Esophagus (tissue), 2 donors: ENCODE measurements around the gene TET1. TPM values are rescaled to one million over a fixed set of nuclear protein-coding genes. Genes with fewer than 3 reads are reported as not detected.
"Not testable (repeated sequence)": the region's sequence is repeated elsewhere in the genome, so short reads cannot be mapped to it uniquely, and the experiment has no call there.

Source experiments
- H3K27ac ChIP-seq, 2 donors: one replicate each; pipeline ENCODE4 v1.5.1; 2013; ENCODE audit warnings: low read depth in 2 of 2, mild to moderate bottlenecking in 2 of 2, inconsistent platforms in 1 of 2, low read length in 1 of 2, moderate library complexity in 1 of 2
- H3K27me3 ChIP-seq, 2 donors: one replicate each; pipeline ENCODE4 v1.6.1; 2013; ENCODE audit warnings: low read length in 2 of 2, control low read depth in 1 of 2, mild to moderate bottlenecking in 1 of 2; ENCODE audit not compliant: insufficient read depth in 2 of 2, control insufficient read depth in 1 of 2
- H3K36me3 ChIP-seq, 2 donors: one replicate each; pipeline ENCODE4 v1.6.1; 2013; ENCODE audit warnings: low read length in 1 of 2; ENCODE audit not compliant: control insufficient read depth in 2 of 2, insufficient read depth in 2 of 2
- H3K4me1 ChIP-seq, 2 donors: one replicate each; pipeline ENCODE4 v1.6.1; 2013; ENCODE audit warnings: low read length in 1 of 2; ENCODE audit not compliant: control insufficient read depth in 2 of 2, insufficient read depth in 2 of 2
- H3K4me3 ChIP-seq, 2 donors: one replicate each; pipeline ENCODE4 v1.5.1; 2013; ENCODE audit warnings: low read length in 2 of 2, mild to moderate bottlenecking in 2 of 2, low read depth in 1 of 2, moderate library complexity in 1 of 2
- H3K9me3 ChIP-seq, 2 donors: one replicate each; pipeline ENCODE4 v1.6.1; 2013; ENCODE audit warnings: mild to moderate bottlenecking in 2 of 2, low read depth in 1 of 2, low read length in 1 of 2, moderate library complexity in 1 of 2; ENCODE audit not compliant: control insufficient read depth in 2 of 2, insufficient read depth in 1 of 2
- whole genome bisulfite sequencing, 2 donors: extraction: QIAGEN DNeasy Blood & Tissue Kit; methylation state at CpG; one replicate each; pipeline ENCODE4 v1.1.7; 2013; 5-methylcytosine and 5-hydroxymethylcytosine counted together
- polyA plus RNA-seq, 2 donors: library from polyadenylated mRNA; stranded (reverse); fragments of 200-250 nt; gene quantifications; one replicate each; pipeline ENCODE4 v1.2.3, GENCODE V29; 2013
- donor health status: healthy with polysubstance abuse.
- donor health status: Bipolar disorder and iron deficiency.

Gene TET1
- polyA plus RNA-seq, 2 donors = 0.05 to 0.16 TPM

DNA sequence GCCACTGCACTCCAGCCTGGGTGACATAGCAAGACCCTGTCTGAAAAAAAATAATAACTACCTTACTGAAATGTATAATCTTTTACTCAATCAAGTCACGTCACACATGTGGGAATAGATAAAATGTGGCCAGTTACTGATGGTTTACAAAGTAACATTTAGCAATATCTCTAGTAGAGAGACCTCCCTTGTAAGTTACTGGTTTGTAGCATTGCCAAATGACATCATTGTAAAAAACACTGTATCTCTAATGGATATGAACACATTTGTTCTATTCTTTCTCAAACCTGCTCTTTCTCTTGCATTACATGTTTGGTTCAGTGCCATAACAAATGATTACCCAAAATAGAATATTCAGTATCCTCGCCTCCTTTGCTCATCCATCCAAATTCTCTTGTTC lies 18.8 kb downstream of the TET1 start:
- H3K36me3 ChIP-seq = no peaks in the 10 kb centered on the region
- WGBS, 2 donors = 67 to 74% methylated on average over 2 of the region's 2 CpGs
- H3K4me3 ChIP-seq = no peak overlapping the region
- no peaks in the 10 kb centered on the region for H3K9me3 ChIP-seq
- no peaks in the 10 kb centered on the region for H3K4me1 ChIP-seq
- no peaks in the 10 kb centered on the region for H3K27me3 ChIP-seq
- H3K27ac ChIP-seq = no peak overlapping the region

DNA sequence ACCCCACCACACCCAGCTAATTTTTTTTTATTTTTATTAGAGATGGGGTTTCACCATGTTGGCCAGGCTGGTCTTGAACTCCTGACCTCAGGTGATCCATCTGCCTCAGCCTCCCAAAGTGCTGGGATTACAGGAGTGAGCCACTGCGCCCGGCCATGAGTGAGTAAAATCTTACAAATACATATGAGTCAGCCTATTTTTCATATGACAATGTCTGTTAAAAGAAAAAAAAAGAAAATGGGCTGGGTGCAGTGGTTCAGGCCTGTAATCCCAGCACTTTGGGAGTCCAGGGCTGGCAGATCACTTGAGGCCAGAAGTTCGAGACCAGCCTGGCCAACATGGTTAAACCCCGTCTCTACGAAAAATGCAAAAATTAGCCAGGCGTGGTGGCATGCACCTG lies 24.1 kb downstream of the TET1 start:
- H3K9me3 ChIP-seq, H3K36me3 ChIP-seq, H3K4me3 ChIP-seq, H3K27me3 ChIP-seq, H3K27ac ChIP-seq, H3K4me1 ChIP-seq: not testable (repeated sequence)
- 89 to 92% methylated on average over 6 of the region's 6 CpGs for WGBS, 2 donors

DNA sequence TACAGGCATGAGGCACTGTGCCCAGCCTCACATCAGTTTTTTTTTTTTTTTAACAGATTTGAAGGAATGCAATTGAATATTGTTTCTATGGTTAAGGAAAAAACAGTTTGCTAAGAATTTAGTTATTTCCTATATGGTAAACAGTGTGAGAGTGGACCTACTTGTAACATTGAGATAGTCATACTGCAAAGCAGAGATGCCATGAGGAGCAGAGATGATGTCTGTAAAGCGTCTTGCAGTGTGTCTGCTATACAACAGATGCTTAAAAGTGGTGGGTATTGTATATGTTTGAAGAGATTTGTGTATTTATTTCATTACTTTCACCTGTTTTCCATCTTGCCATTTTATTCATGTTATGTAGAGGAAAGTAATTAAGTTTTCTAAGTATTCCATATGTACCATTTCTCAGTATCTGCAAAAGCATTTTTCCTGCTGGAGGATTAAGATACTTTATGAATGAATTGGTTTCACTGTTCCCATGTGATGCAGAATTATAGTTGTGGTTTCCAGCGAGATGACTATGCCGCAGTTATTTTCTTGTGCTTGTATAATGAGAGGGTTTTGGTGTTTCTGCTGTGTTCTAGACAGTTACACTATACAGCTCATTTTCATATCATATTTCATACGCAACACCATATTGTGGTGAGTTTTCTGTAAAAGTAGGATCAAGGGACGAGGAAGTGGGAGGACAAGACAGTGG lies 26.6 kb downstream of the TET1 start:
- no peaks in the 10 kb centered on the region for H3K4me1 ChIP-seq
- no peak overlapping the region for H3K4me3 ChIP-seq
- H3K27ac ChIP-seq = no peak overlapping the region
- 88 to 90% methylated on average over 5 of the region's 5 CpGs for WGBS, 2 donors
- no peaks in the 10 kb centered on the region for H3K9me3 ChIP-seq
- no peaks in the 10 kb centered on the region for H3K27me3 ChIP-seq
- no peaks in the 10 kb centered on the region for H3K36me3 ChIP-seq

DNA sequence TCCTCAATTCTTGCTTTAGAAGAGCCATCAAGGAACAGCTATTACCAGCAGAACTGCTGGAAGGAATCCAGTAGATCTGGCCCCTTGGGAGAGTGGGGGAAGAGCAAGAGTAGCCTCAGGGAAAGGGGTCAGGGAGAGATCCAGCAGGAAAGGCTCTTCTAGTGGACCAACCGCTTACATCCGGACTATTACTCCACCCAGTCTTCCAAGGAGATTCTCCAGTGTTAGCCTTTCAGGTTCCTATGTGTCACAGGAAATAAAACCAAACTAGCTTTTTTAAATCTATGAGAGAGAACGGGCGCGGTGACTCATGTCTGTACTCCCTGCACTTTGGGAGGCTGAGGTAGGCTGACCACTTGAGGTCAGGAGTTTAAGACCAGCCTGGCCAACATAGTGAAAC lies 34.3 kb downstream of the TET1 start:
- Histone ChIP-seq H3K4me1 (peaks cover 3 to 5% of the 10 kb centered on the region in 2 donors), H3K9me3 (no peaks in the 10 kb centered on the region), H3K36me3 (no peaks in the 10 kb centered on the region), H3K27ac (no peak overlapping the region), H3K27me3 (no peaks in the 10 kb centered on the region), H3K4me3 (no peak overlapping the region)
- WGBS, 2 donors = 74 to 77% methylated on average over 5 of the region's 5 CpGs

DNA sequence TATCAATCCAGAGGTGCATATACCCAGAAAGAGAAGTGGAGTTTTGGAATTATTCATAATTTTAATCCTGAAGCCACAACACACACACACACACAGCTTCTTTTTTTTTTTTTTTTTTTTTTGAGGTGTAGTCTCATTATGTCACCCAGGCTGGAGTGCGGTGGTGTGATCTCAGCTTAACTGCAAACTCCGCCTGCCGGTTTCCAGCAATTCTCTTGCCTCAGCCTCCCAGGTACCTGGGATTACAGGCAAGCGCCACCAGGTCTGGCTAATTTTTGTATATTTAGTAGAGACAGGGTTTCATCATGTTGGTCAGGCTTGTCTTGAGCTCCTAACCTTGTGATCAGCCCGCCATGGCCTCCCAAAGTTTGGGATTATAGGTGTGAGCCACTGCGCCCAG lies 35.4 kb downstream of the TET1 start:
- H3K4me3 ChIP-seq = no peak overlapping the region
- no peaks in the 10 kb centered on the region for H3K36me3 ChIP-seq
- no peaks in the 10 kb centered on the region for H3K27me3 ChIP-seq
- 95 to 98% methylated on average over 6 of the region's 6 CpGs for WGBS, 2 donors
- H3K4me1 ChIP-seq = peaks cover 5 to 6% of the 10 kb centered on the region in 2 donors
- H3K27ac ChIP-seq = no peak overlapping the region
- no peaks in the 10 kb centered on the region for H3K9me3 ChIP-seq

DNA sequence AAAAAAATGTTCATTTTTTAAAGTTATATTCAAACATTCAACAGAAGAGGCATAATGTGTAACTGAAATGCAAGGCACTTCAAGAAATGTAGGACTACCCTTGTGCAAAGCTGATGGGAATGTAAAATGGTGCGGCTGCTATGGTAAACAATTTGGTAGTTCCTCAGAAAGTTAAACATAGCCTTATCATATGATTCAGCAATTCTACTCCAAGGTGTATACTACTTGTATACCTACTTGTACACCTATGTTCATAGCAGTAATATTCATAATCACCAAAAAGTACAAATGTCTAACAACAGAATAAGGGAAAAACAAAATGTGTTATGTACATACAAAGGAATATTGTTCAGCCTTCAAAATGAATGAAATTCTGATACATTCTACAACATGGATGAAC lies 37.3 kb downstream of the TET1 start:
- Histone ChIP-seq H3K27me3 (no peaks in the 10 kb centered on the region), H3K4me1 (peaks cover 5 to 6% of the 10 kb centered on the region in 2 donors), H3K27ac (no peak overlapping the region), H3K36me3 (no peaks in the 10 kb centered on the region), H3K4me3 (no peak overlapping the region), H3K9me3 (no peaks in the 10 kb centered on the region)
- WGBS, 2 donors = 93 to 94% methylated on average over 1 of the region's 1 CpG

DNA sequence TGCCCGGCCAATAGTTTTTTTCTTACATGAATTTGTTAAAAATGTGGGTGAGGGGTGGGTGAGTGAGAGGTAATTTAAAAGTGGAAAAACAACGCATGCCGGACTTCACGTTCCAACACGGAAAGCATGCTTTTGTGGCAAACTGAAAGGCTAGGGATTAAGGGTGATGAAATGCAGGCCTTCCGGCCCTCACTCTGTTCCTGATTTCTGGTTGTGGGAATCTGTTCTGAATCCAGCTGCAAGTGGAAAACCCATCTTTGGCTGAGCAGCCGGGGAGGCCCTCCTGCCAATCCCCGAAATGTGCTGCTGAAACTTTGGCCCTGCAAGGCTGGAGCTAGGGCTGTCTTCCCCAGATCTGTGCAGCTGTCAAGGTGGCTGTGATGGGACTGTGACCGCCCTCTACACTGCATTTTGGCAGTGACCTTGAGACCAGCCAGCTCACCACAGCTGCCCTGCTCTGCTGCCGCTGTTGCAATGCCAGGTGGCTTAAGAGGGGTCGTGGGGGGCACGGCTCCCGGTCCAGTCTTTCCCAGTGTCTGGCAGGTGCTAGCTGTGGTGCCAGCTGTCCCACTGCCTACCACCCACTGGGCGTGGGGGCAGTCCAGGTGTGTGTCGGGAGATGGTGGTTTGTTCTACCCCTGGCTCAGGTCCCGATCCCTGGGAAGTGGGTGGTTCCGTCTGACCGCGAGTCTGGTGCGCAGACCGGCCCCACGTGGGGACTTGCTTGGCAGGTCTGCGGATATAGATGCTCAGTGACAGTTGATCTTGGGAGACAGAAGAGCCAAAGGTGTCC lies 39.0 kb downstream of the TET1 start:
- Histone ChIP-seq H3K27me3 (no peaks in the 10 kb centered on the region), H3K4me3 (peak overlapping the region in 1 of 2 donors; percentile 65), H3K9me3 (no peaks in the 10 kb centered on the region), H3K27ac (peak overlapping the region; percentile 50 to 54), H3K36me3 (no peaks in the 10 kb centered on the region), H3K4me1 (peaks cover 5 to 6% of the 10 kb centered on the region in 2 donors)
- 30 to 33% methylated on average over 23 of the region's 23 CpGs for WGBS, 2 donors

DNA sequence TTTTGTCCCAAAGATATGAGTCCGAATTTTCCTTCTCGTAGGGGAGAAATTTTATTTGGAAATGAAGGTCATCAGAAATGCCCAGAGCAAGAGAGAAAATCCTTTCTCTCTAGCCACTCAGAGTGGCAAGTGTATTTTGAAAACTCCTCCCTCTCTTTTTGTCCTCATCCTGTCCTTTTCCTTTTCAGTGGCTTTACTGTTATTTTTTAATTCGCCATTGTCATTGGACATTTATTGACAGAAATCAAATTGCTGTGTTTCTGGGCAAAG lies 39.6 kb downstream of the TET1 start:
- peak overlapping the region; percentile 50 to 67 for H3K27ac ChIP-seq
- H3K4me3 ChIP-seq = peak overlapping the region; percentile 42 to 65
- peaks cover 5 to 6% of the 10 kb centered on the region in 2 donors for H3K4me1 ChIP-seq
- H3K27me3 ChIP-seq = no peaks in the 10 kb centered on the region
- no peaks in the 10 kb centered on the region for H3K9me3 ChIP-seq
- H3K36me3 ChIP-seq = no peaks in the 10 kb centered on the region
- WGBS, 2 donors = 20 to 31% methylated on average over 3 of the region's 3 CpGs

DNA sequence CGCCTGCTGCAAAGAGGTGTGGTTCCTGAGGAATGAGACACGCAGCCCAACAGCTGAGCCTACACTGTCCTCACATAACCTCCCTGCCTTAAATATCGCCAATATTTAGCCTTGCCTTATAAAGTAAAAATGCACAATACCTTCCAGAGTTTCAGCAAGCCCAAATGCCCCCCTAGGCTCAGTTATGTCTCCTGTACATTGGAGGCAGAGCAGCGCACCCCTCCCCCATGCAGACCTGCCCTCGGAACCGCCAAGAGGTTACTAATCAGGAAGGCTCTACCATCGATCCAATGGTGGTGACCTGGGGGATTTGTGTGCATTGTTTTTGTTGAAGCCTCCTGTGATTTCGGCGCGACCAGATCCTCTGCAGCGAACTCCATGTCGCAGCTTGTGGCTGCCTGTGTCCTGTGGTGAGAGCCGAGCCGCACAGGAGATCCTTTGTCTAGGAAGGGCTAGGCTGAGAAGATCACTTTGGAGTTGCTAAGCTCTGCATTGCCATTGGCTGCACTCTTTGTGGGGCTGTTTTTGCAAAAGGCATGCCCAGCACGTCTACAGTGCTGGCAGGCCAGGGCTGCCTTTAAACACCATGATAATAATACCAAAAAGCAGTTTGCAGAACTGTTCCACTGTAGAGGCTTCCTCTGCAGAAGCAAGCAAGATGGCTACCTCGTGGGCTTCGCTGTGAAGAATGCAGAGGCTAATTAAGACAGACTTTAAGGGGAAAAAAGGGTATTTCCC lies 40.1 kb downstream of the TET1 start:
- Histone ChIP-seq H3K9me3 (no peaks in the 10 kb centered on the region), H3K27ac (peak overlapping the region; percentile 50 to 67), H3K36me3 (no peaks in the 10 kb centered on the region), H3K4me3 (peak overlapping the region; percentile 42 to 65), H3K27me3 (no peaks in the 10 kb centered on the region), H3K4me1 (peaks cover 5 to 6% of the 10 kb centered on the region in 2 donors)
- WGBS, 2 donors = 3% methylated on average over 17 of the region's 17 CpGs
